Limb (tissue), 2 donors: ENCODE results near the gene AXDND1.
"Not testable (repeated sequence)": the region's sequence is repeated elsewhere in the genome, so short reads cannot be mapped to it uniquely, and the experiment has no call there.

ENCODE experiments used
- DNase-seq, 2 donors: peaks; one replicate each; pipeline ENCODE4 v3.0.0-alpha.2; 2016; ENCODE audit errors: extremely low spot score in 2 of 2

AXDND1 gene, protein sequence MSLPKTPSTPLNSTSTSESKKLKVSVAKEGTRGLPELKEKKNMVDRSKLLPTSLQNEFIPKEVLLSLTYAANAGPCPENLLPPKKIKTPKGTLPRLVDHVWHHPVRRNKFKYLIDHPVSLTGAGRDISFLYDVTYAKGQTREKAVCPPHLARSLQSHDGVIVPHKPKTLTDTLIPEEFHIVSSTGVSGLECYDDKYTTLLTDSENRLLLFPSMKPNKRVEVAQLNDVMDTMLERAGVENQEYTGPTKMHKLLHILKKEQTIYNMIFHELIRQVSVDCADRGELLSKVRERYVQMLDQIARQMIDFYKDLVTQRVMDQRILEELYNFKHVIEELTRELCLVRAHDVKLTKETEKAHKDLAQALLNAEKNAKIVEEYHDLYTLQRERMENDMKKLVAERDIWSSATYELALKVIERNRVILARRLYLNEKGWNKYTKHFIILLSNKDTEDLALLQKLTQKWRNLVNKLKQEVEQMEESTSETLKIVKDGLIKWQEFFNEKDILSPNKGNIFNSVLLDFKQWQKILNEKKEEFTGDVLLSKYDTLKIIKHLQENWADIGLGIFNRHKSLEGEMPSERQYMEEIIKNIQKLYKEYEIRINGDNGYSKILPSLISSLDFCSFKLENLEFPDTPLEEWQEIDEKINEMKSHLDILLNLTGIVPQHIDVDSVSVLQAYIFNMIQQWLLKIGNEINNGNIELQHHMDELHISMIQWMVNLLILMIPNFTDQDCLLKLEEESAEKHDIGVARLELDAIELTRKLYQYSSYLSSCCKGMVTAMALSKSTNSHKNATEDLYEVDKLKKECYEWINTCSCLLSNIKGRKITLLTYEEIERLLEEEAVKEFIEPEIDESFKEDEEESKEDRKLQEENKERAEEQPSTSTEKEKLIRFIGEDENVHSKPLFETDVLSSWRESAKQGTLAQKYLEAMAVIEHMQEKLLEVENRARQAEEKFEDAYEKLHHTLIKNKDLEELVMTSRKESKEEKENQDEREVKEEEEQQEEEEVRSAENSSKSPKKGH

DNA sequence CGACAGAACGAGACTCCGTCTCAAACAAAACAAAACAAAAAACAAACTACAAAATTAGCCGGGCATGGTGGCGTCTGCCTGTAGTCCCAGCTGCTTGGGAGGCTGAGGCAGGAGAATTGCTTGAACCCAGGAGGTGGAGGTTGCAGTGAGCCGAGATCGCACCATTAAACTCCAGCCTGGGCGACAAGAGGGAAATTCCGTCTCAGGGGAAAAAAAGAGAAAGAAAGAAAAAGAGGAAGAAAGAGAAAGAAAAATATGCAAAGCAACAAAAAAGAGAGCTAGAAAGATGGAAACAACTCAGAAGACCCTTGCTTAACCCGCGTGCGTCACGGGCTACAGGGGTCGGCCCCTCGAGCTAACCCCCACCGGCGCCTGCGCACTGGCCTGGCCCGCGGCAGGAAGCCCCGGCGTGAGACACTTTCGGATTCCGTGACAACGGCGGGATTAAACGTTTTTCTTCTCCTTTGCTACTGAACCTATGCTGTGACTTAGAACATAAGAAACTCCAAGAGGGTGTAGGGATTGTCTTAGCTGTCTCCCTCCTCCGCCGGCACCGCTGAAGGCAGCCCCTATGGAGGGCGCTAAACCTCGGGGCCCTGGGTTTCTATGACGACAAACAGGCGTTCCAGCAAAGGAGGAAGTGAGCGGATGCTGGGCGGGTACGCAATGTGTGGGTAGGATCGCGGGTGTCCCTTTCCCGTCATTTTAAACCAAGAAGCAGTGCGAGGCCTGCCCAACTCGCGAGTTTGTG is at the start of gene AXDND1:
Gene AXDND1, plus strand, starts transcription at position 630 of the 751 bp plus-strand sequence. CDS start 539 bp downstream, outside the sequence.
- peak; percentile 91 for DNase-seq

DNA sequence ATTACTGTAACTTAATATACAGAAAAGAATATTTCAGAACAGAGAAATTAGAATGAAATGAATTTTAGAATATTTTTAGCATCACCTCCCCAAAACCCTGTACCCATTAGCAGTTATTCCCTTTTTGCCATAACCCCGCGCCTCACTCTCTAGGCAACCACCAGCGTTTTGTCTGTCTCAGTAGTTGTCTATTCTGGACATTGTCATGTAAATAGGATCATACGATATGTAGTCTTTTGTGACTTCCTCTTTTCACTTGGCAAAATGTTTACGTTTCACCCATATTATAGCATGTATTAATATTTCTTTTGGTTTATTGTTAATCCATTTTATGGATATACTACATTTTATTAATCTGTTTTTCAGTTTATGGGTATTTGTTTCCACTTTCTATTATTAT is 47.3 kb upstream of the AXDND1 start:
- no peak for DNase-seq

- DNase-seq: no peak
Measured at GRCh38 chr1:179321533-179322216, 44.1 kb upstream of the AXDND1 start.

DNA sequence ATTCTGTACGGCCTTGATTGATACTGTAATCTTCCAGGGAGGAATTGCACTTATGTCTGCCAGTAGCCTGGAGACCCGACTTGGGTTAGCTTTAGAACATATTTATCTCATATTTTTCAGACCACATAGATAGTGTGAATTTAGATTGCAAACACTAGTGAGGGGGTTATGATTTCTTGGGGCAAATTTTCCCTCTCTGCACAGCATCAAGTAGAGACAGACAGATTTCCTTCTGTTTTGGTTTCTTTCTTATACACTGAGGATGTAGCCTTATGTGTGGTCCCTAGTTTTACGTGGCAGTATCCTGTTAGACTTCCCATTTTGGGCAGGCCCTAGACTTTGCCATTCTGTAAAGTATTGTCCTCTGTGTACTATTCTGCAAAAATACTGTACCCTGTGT is 43.2 kb upstream of the AXDND1 start:
- no peak for DNase-seq

DNA sequence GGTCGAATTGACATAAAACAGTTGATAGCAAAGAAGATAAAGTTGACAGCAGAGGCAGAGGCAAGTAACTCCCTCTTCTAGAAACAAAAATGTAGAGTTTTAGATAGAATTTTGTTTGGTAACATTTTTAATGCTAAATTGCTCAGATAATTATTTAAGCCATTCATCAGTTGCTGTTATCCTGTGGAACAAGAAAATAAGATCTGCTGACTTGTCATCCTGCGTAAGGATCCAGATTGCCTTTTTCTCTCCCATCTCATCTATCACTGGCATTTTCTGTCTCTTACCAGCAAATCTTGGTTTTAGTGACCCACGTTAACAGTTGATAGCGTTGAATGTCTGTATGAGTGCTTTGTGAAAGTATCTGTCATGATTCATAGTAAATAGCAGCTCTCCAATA is 42.3 kb upstream of the AXDND1 start:
- no peak for DNase-seq

DNA sequence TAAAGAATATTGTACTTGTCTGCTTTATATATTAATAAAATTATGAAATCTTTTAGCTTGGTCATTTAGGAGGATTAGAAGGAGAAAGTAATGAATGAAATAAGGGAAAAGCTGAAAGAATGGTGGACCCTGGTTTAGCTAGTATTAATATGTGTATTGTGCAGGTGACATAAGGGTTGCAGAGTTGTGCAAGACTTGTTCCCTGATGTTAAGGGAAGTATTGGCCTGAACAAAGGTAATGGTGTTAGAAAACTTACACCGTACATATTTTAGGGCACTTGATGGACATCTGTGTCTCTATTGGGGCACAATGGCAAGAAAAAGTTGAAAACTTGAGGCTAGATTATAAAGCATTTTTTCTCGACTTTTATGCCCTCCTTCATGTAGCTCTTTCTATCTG is 39.9 kb upstream of the AXDND1 start:
- DNase-seq: no peak

DNA sequence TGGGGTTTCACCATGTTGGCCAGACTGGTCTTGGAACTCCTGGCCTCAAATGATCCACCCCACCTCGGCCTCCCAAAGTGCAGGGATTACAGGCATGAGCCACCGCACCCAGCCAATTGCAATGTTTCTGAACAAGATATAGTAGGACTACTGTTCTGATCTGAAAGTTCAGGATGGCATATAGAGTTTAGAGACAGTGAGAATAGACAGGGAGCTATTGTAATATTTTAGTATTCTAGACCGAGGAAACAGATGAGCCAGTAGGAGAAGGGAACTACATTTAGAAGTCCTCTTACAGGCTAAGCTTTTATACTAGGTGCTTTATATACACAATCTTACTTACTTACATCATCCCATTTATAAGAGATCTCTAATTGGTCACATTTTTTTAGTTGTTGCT is 39.0 kb upstream of the AXDND1 start:
- no peak for DNase-seq

- no peak for DNase-seq
Measured at GRCh38 chr1:179327196-179327595, 38.6 kb upstream of the AXDND1 start.

- DNase-seq: no peak
Measured at GRCh38 chr1:179327679-179328078, 38.1 kb upstream of the AXDND1 start.

- DNase-seq: no peak
Measured at GRCh38 chr1:179329862-179330261, 35.9 kb upstream of the AXDND1 start.

GRCh38 chr1:179334440-179334839 is 31.3 kb upstream of the AXDND1 start:
- no peak for DNase-seq

- no peak for DNase-seq
Measured at GRCh38 chr1:179337288-179337687, 28.5 kb upstream of the AXDND1 start.

DNA sequence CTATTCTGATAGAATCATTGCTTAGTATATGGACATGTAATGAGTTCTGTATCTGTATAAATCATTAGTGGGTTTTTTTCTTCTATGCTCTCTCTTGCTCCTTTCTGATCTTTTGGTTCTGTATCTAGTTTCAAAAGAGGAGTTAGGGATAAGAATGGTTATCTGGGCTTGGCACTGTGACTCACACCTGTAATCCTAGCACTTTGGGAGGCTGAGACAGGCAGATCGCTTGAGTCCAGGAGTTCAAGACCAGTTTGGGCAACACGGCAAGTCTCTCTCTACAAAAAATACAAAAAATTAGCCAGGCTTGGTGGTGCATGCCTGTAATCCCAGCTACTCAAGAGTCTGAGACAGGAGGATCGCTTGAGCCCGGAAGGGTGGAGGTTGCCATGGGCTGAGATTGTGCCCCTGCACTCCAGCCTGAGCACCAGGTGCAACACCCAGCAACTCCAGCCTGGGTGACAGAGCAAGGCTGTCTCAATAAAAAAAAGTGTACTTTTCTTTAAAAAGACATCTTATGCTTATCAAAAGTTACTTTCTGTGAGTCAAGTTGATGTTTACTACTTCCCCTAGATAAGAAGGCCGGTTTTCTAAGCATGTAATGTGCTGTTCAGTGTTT is 27.7 kb upstream of the AXDND1 start:
- DNase-seq: no peak

- no peak for DNase-seq
Measured at GRCh38 chr1:179340918-179341317, 24.9 kb upstream of the AXDND1 start.

GRCh38 chr1:179341943-179342547 is 23.7 kb upstream of the AXDND1 start:
- DNase-seq: no peak

GRCh38 chr1:179342740-179343404 is 22.9 kb upstream of the AXDND1 start:
- DNase-seq: no peak

DNA sequence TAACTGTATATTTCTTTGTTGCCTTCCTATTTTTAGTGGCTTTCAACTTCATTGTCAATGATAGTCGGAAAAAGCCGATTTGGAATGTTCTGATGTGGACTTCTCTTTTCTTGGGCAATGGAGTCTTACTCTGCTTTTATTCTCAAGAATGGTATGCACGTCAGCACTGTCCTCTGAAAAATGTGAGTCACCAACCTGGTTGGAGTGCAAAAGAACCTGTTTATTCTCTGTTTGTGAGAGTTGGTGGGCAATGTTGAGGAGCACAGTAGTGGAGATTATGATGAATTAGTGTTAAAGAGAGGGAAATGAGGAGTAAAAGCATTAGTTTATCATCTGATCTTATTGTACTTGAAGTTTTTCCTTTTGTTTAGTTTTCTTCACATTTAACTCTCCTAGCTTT is 14.5 kb upstream of the AXDND1 start:
- no peak for DNase-seq

DNA sequence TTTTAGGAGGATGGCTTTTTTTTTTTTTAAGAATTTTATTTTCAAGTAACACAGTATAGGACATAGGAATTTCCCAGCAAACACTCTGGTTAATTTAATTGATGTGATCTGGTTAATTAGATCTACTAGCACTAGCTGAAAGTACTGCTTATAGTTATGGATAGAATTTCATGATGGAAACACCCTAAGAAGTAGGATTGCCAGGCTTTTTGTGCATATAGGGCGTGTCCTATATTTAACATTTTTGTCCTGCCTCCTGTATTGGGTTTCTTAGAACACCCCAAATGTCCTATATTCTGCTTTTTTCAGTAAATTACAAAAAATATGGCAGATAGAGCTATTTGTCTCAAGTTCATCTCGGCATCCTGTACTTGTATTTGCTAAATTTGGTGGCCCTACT is 13.5 kb upstream of the AXDND1 start:
- DNase-seq: no peak

GRCh38 chr1:179353546-179353945 is 12.2 kb upstream of the AXDND1 start:
- DNase-seq: peak in 1 of 2 donors; percentile 28

GRCh38 chr1:179361631-179362030 is 4.1 kb upstream of the AXDND1 start:
- DNase-seq: not testable (repeated sequence)
